ENCODE results near the gene RRAGD. TPM values are rescaled to one million over a fixed set of nuclear protein-coding genes. Genes with fewer than 3 reads are reported as not detected.
A peak's percentile ranks its signal among the peaks of the same experiment; 100 is the strongest.

The RRAGD gene
- polyA plus RNA-seq, 3 donors: 5.0 to 7.9 (median 7.4) TPM

GRCh38 chr6:89361171-89361570 lies 50.9 kb downstream of the RRAGD start:
- Histone ChIP-seq H3K79me2 (ENCODE audit: insufficient read depth, low read length) (no peaks in the 10 kb centered on the region), H3K4me2 (replicated peaks; ENCODE audit: extremely low read depth, low read length, poor library complexity, severe bottlenecking) (peak overlapping the region; percentile 2), H3K9ac (ENCODE audit: insufficient read depth, low read length, poor library complexity, severe bottlenecking) (no peak overlapping the region), H3K9me3 (replicated peaks in 1 of 2; ENCODE audit: control insufficient read depth in 1 of 2, insufficient read depth in 1 of 2, low read length in 2 of 2) (no peaks in the 10 kb centered on the region), H3K36me3 (replicated peaks in 1 of 2; ENCODE audit: control insufficient read depth in 1 of 2, insufficient read depth in 2 of 2, low read length in 2 of 2) (no peaks in the 10 kb centered on the region), H3K27ac (ENCODE audit: low read depth in 1 of 2, low read length in 2 of 2) (no peak overlapping the region), H3K4me1 (ENCODE audit: control insufficient read depth in 1 of 2, insufficient read depth in 2 of 2, low read length in 2 of 2) (peaks cover 24 to 39% of the 10 kb centered on the region in 2 donors), H2AFZ (ENCODE audit: insufficient read depth, low read depth, low read length, poor library complexity, severe bottlenecking) (no peak overlapping the region), H3K27me3 (ENCODE audit: control insufficient read depth in 2 of 2, insufficient read depth in 2 of 2, low read length in 2 of 2) (no peaks in the 10 kb centered on the region), H3K4me3 (replicated peaks in 1 of 3; ENCODE audit: low read depth in 2 of 3, low read length in 3 of 3) (peak overlapping the region in 1 of 3 experiments; percentile 2), H4K20me1 (ENCODE audit: insufficient read depth, low read length) (no peaks in the 10 kb centered on the region)
- Mint-ChIP-seq H3K4me1 (peaks cover 50% of the 10 kb centered on the region), H3K4me3 (peak overlapping the region in 1 of 2 donors; percentile 28), H3K27me3 (ENCODE audit: low read depth in 3 of 3) (peaks cover 0 to 4% (median 0%) of the 10 kb centered on the region in 3 donors), H3K27ac (peak overlapping the region in 4 of 7 donors; percentile 26 to 63 (median 50)), H3K9me3 (no peaks in the 10 kb centered on the region), H3K36me3 (peaks cover 2% of the 10 kb centered on the region in 2 donors)
- DNase-seq: peak in 1 of 3 donors; percentile 36
- intact Hi-C loops (cut with micrococcal nuclease): no loop called here
- TF ChIP-seq CTCF (IDR thresholded peaks at IDR 0.05): no peak
- WGBS (ENCODE audit: insufficient coverage): 100% methylated on average over 1 of the region's 2 CpGs

- intact Hi-C loops (cut with micrococcal nuclease): no loop called here
- H3K9me3 Mint-ChIP-seq: no peaks in the 10 kb centered on the region
- WGBS (ENCODE audit: insufficient coverage): no CpG with 5 or more reads among the region's 2 CpGs
- H3K27me3 ChIP-seq (ENCODE audit: control insufficient read depth in 2 of 2, insufficient read depth in 2 of 2, low read length in 2 of 2): no peaks in the 10 kb centered on the region
- no peaks in the 10 kb centered on the region for H3K79me2 ChIP-seq (ENCODE audit: insufficient read depth, low read length)
- H4K20me1 ChIP-seq (ENCODE audit: insufficient read depth, low read length): no peaks in the 10 kb centered on the region
- H3K36me3 ChIP-seq (replicated peaks in 1 of 2; ENCODE audit: control insufficient read depth in 1 of 2, insufficient read depth in 2 of 2, low read length in 2 of 2): no peaks in the 10 kb centered on the region
- no peak overlapping the region for H2AFZ ChIP-seq (ENCODE audit: insufficient read depth, low read depth, low read length, poor library complexity, severe bottlenecking)
- H3K4me3 Mint-ChIP-seq: peak overlapping the region in 1 of 2 donors; percentile 21
- H3K27me3 Mint-ChIP-seq (ENCODE audit: low read depth in 3 of 3): peaks cover 0 to 4% (median 0%) of the 10 kb centered on the region in 3 donors
- no peaks in the 10 kb centered on the region for H3K36me3 Mint-ChIP-seq
- peaks cover 24 to 39% of the 10 kb centered on the region in 2 donors for H3K4me1 ChIP-seq (ENCODE audit: control insufficient read depth in 1 of 2, insufficient read depth in 2 of 2, low read length in 2 of 2)
- H3K9me3 ChIP-seq (replicated peaks in 1 of 2; ENCODE audit: control insufficient read depth in 1 of 2, insufficient read depth in 1 of 2, low read length in 2 of 2): no peaks in the 10 kb centered on the region
- H3K4me3 ChIP-seq (replicated peaks in 1 of 3; ENCODE audit: low read depth in 2 of 3, low read length in 3 of 3): peak overlapping the region in 1 of 3 experiments; percentile 2
- H3K9ac ChIP-seq (ENCODE audit: insufficient read depth, low read length, poor library complexity, severe bottlenecking): no peak overlapping the region
- peak overlapping the region in 5 of 7 donors; percentile 28 to 63 (median 52) for H3K27ac Mint-ChIP-seq
- no peak for TF ChIP-seq CTCF (IDR thresholded peaks at IDR 0.05)
- no peak overlapping the region for H3K27ac ChIP-seq (ENCODE audit: low read depth in 1 of 2, low read length in 2 of 2)
- peak overlapping the region; percentile 2 for H3K4me2 ChIP-seq (replicated peaks; ENCODE audit: extremely low read depth, low read length, poor library complexity, severe bottlenecking)
- peaks cover 50% of the 10 kb centered on the region for H3K4me1 Mint-ChIP-seq
- DNase-seq: peak in 1 of 3 donors; percentile 37
Measured at GRCh38 chr6:89360415-89360999, 51.6 kb downstream of the RRAGD start.

Measured in CD14-positive monocyte (primary cell).